GM19023 (cell line): ENCODE measurements around the gene HVCN1.
A peak's percentile ranks its signal among the peaks of the same experiment; 100 is the strongest.
"Not testable (repeated sequence)": the region's sequence is repeated elsewhere in the genome, so short reads cannot be mapped to it uniquely, and the experiment has no call there.

ENCODE experiments used
- ATAC-seq: cut with Tn5 transposase; IDR thresholded peaks from one replicate; pipeline ENCODE4 v1.9.1; 2021; ENCODE audit warnings: mild to moderate bottlenecking, moderate library complexity; ENCODE audit not compliant: unreplicated experiment

The HVCN1 gene, protein sequence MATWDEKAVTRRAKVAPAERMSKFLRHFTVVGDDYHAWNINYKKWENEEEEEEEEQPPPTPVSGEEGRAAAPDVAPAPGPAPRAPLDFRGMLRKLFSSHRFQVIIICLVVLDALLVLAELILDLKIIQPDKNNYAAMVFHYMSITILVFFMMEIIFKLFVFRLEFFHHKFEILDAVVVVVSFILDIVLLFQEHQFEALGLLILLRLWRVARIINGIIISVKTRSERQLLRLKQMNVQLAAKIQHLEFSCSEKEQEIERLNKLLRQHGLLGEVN

DNA sequence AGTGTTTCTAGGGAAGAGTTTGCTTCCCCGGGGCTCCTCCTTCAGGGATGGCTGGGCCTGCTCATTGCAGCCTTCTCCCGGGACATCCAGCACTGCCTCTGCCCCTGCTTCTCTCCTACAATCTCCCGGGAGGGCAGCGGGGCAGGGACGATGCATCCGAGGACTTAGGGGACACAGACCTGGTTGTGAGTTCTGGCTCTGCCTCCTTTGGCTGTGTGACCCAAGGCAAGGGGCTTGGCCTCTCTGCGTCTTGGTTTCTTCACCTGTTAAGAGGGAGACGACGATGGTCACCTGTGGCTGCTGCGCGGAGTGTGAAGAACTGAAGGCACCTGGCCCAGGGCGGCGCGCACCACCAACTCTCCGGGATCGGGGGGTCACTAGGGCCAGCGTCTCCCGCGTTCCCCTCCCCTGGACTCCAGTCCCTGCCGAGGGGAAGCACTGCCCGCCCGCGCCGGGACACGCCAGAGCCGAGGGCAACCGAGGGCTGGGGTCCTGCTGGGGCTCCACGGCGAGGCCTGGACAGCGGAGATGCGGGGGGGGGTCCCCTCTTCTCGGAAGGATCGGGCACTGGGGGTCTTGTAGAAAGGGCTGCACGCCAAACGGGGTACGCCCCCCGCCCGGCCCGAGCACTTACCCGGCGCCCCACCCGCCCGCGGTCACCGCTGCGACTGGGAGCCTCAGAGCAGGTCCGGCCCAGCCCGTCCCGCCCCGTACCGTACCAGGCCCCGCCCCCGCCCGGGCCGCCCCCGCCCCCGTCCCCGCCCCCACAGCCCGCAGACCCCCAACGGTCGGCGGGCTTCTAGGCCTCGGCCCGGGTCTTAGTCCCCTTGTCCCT lies at the start of gene HVCN1:
HVCN1 (minus strand) TSS at position 670 of the 835 bp plus-strand sequence. CDS start 5,870 bp downstream, outside the sequence.
- ATAC-seq, result peak; percentile 36

DNA sequence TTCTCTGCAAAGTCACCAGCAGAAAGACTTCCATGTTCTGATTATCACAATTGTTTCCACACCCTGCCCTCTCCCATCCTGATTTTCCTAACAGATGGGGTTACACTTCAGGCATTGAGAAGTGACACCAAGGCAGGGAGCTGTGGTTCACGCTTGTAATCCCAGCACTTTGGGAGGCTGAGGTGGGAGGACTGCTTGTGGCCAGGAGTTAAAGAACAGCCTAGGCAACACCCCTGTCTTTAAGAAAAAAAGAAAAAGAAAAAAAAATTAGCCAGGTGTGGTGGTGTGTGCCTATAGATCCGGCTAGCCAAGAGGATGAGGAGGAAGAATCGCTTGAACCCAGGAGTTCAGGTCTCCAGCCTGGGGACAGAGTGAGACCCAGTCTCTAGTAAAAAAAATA lies 48.6 kb upstream of the HVCN1 start:
- ATAC-seq, result no peak

DNA sequence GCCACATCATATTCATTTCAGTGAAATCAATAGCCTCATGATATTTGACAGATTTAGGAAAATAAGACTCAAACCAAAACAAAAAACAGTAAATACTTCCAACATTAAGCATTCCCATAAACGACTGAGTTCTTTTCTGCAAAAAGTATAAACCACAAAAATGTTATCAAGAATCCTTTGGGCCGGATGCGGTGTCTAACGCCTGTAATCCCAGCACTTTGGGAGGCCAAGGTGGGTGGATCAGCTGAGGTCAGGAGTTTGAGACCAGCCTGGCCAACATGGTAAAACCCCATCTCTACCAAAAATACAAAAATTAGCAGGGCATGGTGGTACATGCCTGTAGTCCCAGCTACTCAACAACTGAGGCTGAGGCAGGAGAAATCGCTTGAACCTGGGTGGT lies 48.1 kb upstream of the HVCN1 start:
- ATAC-seq, result not testable (repeated sequence)

DNA sequence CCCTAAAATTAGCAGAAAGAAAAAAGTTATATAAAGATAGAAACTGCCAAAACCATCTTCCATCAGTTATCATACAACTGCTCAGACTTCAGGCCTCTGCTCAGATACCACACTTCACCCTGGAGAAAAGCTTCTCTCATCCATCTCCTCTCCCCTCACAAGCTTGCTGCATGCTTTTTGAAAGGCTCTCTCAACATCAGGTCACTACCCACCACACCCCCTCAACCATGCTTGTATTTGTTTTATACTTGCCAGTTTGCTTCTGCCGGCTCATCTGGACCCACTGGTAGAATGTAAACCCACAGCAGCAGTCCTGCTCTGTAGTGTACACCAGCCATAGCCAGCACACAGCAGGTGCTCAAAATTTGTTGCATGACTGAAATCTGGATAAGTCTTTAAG lies 45.0 kb upstream of the HVCN1 start:
- ATAC-seq, result no peak

DNA sequence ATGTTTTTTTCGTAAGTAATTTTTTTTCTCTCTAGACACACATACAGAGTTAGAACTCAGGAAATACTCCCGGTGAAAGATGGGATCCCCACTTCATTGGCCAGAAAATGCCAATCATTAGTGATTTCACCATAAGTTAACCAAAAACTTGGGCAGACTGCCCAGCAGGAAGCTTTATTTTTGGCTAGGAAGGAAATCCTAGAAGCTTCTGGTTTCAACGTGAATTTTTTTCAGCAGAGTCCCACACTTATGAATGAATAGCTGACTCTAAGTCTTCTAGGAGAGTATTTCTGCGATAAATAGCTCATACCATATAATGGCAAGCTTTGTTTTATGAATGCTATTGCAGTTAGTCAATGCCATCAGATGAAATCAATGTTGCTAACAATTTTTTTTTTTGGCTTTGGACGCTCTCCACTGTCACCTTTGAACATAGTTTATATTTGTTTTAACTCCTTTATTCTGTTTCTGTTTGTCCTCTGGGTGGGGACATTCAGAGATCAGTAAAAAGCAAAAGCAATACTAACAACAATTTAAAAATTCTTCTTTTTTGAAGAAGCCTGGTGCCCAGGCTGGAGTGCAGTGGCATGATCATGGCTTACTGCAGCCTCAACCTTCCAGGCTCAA lies 44.3 kb upstream of the HVCN1 start:
- no peak for ATAC-seq

DNA sequence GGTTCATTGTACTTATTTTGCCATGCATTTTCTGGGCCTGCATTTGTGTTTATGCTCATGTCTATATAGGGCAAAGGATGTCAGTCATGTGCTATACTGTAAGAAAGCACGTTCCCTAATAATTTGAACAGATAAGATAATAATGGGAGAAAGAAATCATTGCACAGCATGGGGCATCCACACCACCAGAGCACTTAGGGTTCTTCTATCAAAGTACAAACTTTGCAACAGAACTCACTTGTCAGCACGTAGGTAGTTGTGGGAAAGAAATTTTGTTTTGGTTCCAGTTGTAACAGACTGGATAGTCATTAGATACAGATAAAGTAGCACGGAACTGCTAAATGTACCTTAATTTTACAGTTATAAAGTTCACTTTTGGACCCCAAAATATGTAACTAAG lies 43.7 kb upstream of the HVCN1 start:
- no peak for ATAC-seq

DNA sequence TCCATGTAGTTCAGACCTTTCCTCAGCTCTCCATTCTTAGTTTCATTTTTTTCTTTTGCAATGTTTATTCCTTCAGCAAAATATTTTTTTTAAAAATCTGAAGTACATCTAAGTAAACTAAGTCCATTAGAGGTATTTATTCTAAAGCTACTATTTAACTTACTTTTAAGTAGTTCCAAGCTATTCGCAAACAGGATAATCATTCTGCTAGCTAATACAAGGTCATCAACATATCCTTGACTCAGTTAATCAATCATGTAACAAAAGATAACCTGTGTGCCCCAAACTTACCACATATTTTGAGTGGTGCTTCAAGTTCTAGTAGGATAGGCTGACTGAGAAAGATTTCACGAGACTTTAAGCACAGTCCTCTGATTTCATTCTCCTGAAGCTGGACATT lies 42.6 kb upstream of the HVCN1 start:
- no peak for ATAC-seq

DNA sequence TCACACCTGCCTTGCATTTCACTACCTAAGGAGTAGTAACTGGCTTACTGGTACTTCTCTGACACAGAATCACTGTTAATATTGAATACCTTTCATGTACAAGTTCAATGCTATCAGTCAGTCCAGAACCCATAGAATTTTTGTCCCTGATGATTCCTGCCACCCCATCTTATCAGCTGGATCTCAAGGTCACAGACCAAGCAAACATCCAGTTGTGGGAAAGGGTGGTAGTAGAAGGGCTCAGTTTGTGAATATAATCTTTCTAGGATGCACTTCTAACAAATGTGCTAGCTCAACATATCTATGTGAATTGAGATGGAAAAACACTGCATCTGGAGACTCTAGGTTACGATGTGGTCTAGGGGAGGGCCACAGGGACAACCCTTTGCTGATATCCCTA lies 39.7 kb upstream of the HVCN1 start:
- no peak for ATAC-seq

DNA sequence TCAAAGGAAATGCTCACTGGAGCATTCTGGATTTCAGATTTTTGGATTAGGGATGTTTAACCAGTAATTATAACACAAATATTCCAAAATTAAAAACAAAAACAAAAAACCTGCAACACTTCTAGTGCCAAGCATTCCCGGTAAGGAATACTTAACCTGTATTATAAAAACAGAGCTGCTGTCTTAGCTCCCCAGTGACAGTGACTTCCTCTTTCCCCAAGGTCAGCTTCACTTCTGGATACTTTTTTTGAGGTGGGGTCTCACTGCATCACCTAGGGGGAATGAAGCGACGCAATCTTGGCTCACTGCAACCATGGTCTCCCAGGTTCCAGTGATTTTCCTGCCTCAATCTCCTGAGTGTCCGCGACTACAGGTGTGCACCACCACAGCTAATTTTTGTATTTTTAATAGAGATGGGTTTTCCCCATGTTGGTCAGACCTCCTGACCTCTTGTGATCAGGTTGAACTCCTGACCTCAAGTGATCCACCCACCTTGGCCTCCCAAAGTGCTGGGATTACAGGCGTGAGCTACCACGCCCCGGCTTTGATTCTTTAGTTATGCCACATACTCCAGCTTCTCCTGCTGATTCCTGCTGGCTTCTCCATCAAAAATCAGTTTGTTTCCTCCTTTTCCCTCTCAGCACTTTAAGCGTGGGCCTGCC lies 37.9 kb upstream of the HVCN1 start:
- ATAC-seq, result no peak

DNA sequence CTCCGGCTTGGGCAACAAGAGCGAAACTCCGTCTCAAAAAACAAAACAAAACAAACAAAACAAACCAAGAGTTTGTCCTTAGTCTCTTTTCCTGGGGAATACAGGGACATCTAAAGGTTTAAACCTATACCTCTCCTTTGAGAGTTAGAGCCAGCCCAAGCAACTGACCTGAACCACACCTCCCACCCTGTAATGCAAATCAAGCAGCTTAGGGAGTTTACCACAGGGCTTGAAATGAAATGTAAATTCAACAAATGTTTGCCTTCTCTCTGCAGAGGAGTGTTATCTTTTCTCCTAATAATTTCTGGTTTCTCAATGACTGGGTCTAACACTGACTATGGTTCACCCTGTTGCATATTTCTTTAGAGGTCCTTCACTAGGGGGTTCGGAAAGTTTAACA lies 37.1 kb upstream of the HVCN1 start:
- ATAC-seq, result no peak

DNA sequence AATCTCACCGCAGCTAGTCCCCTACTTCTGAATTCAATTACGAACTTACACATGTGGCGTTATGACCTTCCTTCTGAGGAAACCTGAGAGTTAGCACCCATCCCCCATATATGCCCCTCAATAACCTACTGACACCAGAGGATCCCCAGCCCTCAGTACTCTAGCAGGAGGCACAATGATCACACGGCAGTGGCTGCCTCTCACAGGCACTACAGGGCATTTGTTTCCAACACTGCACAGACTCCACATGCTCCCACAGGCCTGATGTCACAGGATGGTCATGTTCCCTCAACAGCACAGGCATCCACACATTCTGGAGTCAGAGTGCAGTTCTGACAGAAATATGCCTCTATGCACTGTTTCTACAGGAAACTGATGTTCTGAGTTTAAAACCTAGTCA lies 36.4 kb upstream of the HVCN1 start:
- no peak for ATAC-seq

DNA sequence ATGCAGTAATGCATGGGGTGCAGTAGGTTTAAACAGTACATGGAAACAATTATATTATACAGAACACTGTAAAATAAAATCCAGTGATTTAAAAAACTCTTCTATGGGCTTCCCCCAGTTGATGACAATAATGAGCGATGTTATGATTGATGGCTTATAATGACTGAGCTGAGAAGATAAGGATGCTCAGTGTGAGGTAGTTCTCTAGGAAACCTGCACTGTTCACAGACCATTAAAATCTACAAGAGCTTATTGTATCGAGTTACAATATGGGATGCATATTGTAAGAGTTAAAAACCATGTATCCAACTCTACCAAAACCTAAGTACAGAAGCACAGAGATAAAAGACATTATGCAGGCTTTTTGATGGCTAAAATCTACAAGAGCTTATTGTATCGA lies 34.0 kb upstream of the HVCN1 start:
- not testable (repeated sequence) for ATAC-seq

DNA sequence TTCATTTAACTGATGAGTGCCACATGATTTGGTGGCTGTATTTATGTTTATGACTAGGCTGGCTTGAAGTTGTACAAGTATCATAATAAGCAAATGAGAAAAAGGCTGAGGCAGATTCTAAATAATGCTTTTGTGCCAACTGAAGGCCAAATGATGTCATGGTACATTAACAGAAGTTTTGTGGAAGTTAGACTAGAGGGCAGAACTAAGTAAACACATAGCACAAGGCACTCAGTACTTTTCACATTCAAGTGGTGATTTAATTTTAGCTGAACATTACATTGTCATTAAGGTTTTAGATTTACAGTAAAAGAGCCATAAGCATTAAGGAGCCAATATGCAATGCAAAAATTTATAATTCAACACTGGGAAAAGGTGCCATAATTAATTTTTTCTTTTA lies 32.7 kb upstream of the HVCN1 start:
- ATAC-seq, result no peak

DNA sequence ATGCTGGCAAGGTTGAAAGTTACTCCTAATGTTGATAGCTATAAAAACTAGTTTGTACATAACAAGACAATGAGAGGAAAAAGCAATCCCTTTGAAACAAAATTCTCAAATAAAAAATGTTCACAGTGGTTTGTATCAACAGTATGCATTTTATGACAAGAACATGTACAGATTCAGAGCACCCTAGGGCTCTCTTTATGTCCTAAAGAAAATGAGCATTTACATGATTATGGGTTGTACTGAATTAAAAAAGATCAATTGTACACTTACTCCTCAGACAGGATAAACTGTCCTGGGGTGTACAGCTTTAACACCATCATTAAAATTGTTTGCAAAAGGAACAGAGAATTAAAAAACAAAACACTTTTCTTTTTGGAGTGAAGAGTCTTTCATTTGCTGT lies 31.6 kb upstream of the HVCN1 start:
- ATAC-seq, result no peak

DNA sequence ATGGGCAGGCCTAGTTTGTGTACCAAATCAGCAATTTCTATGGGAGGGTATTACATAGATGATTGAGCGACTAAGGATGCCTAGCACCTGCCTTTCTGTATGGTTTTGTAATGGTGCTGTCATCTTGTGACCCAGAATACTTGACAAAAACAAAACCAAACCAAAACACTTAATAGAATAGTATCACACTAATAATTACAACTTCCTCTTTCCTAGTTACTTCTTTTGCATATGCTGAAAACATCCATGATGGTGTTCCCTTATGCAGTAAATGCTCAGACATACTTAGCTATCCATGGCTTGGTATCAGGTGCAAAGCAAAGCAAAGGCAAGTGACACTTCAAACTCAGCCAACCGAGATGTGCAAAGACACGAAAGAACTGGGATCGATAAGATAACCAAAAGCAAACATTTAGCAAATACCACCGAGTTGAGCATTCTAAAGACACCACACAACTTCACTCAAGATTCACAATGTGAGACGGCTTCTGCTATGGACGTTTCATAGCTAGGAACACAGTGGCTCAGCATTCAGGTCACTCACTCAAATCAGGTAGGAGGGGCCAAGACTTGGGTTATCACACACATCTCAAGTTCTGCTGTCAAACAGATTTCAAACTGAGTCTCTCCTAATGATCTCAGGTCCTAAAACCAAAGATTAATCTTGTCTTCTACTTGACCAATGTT lies 29.4 kb upstream of the HVCN1 start:
- no peak for ATAC-seq

DNA sequence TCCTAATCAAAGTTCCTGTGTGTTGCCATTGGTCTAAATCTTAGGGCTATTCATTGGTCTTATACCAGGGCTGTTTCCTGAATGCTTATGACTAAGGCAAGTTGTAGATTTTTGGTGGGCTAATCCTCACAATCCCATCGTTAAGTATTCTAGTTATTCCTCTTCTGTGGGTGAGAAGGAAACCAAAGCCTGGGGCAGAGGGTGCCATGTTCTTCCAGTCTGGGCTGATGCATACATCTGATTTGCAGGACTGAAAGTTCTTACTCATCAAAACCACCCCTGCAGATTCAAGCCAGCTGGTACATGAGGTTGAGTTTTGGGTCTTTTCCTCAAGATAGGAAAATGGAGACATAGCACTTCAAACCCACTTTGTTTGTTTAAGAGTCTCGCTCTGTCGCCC lies 28.1 kb upstream of the HVCN1 start:
- ATAC-seq, result no peak

DNA sequence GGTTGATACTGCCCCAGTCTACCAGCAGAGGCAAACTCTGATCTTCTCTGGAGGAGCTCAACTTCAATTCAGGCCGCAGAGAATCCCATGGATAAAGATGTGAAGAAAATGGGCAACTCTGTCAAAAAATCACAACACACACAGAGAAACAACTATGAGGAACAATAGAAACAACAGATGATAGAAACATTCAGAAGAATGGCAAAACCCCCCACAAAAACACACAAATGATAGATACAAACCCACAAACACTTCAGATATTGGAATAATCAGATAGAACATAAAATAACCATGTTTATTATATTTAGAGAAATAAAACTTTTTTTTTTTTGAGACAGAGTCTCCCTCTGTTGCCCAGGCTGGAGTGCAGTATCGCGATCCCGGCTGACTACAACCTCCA lies 20.0 kb upstream of the HVCN1 start:
- ATAC-seq, result no peak

DNA sequence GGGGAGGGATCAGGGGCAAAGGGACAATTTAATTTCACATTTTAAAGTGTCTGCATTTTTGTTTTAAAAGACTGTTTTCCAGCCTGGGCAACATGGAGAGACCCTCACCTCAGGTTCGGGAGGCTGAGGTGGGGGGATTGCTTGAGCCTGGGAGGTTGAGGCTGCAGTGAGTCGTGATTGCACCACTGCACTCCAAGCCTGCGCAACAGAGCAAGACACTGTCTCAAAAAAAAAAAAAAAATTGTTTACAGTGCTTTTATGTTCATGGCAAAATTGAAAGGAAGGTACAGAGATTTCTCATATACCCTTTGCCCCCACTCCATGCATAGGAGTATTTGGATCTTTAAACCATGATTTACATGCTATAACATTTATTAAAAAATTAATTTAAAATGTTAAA lies 16.4 kb upstream of the HVCN1 start:
- no peak for ATAC-seq

DNA sequence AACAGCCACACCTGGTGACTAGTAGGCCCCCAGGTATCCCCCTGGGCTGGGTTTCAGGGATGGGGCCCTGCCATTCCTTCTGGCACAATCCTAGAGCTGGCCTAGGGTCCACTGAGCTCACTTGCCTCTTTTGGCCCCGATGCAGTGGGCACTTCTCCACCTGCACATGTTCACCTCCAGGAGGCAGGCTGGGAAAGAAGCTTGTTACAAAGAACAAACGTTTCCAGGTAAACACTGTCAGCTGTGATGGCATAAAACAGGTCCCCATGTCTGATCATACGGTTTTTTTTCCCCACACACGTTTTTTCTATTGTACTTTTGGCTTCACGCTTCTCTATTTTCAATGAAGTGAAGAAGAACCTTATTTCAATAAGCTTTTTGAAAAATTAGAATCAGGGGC lies 15.8 kb upstream of the HVCN1 start:
- no peak for ATAC-seq

DNA sequence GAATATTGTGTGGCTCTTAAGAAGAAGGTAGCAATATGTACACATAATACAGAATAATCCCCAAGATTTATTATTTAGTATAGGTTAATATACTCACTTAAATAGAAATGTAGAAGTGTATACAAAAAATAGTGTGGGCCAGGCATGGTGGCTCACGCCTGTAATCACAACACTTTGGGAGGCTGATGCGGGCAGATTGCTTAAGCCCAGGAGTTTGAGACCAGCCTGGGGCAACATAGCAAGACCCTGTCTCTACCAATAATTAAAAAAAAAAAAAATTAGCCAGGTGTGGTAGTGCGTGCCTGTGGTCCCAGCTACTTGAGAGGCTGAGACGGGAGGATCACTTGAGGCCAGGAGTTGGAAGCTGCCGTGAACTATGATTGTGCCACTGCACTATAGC lies 15.3 kb upstream of the HVCN1 start:
- ATAC-seq, result no peak

DNA sequence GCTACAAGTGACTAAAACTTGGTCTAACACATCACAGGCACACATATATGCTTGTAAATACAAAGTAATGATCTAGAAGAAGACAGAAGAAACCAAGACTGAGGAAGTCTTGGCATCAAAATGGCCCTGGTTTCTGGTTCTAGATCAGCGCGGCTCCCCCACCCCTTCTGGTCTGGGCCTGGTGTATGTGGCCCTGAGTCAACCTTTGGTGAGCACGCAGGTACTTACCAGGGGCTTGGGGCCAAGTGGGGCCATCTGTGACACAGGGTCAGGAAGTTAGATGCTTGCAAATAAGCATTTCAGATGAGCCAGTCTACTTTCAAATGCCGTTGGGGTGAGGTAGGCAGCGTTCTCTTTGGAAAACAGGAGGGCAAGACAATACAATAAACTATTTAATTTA lies 13.2 kb upstream of the HVCN1 start:
- no peak for ATAC-seq
